GM12892 (cell line): Measurements from ENCODE around the gene LGMN.

ENCODE experiments used
- POLR2A ChIP-seq: IDR thresholded peaks from 2 replicates; pipeline ENCODE4 v1.6.1; 2011; ENCODE audit warnings: low read depth, low read length, control low read depth
- POLR2AphosphoS5 ChIP-seq: IDR thresholded peaks from 2 replicates; pipeline ENCODE4 v1.6.1; 2011; ENCODE audit warnings: low read depth, low read length, control low read depth

- no peak for TF ChIP-seq POLR2AphosphoS5
- no peak for TF ChIP-seq POLR2A
Measured at GRCh38 chr14:92683041-92683440, 65.4 kb downstream of the LGMN start.
